Measurements from ENCODE around the gene FAM227B.

DNA sequence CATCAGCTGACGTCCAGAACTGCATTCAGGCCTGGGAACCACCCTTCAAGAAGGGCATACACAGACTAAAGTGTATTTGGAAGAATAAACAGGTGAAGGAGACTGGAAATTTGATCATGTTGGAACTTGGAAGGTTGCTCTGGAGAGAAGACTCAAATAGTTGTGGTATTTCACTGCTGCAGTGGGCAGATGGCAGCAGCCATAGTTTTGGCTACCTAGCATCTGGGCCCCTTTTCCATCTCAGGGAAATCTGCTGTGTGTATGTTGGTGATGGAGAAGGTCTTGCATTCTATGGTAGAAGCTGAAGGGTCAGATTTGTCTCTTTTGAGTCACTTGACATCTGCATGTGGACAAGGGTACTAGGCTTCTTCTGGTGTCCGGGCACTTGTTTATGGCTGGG is 311.9 kb downstream of the FAM227B start:
- TF ChIP-seq, protein P1, sequence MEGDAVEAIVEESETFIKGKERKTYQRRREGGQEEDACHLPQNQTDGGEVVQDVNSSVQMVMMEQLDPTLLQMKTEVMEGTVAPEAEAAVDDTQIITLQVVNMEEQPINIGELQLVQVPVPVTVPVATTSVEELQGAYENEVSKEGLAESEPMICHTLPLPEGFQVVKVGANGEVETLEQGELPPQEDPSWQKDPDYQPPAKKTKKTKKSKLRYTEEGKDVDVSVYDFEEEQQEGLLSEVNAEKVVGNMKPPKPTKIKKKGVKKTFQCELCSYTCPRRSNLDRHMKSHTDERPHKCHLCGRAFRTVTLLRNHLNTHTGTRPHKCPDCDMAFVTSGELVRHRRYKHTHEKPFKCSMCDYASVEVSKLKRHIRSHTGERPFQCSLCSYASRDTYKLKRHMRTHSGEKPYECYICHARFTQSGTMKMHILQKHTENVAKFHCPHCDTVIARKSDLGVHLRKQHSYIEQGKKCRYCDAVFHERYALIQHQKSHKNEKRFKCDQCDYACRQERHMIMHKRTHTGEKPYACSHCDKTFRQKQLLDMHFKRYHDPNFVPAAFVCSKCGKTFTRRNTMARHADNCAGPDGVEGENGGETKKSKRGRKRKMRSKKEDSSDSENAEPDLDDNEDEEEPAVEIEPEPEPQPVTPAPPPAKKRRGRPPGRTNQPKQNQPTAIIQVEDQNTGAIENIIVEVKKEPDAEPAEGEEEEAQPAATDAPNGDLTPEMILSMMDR (IDR thresholded peaks at IDR 0.05) = no peak
- TF ChIP-seq POLR2A (IDR thresholded peaks at IDR 0.05) = no peak

All from testis (tissue), 2 donors.